K562 (cell line): Measurements from ENCODE around the gene NPTXR. TPM values are rescaled to one million over a fixed set of nuclear protein-coding genes. Genes with fewer than 3 reads are reported as not detected.

Experiments used
- ATAC-seq: fragments of 200-7000 bp; cut with Tn5 transposase; 3 replicates; pipeline ENCODE4 v1.9.1; 2020; ENCODE audit warnings: moderate library complexity
- BruUV-seq: library from RNA; stranded (reverse); fragments of 400-500 nt; replicated peaks from 2 replicates; lab custom pipeline; 2021; lab: Mats Ljungman, UMichigan
- CTCF ChIA-PET: fragments of 300-600 bp; formaldehyde crosslinking; extraction: SDS; loops from one replicate; lab custom pipeline; 2021; ENCODE audit warnings: low intra/inter-chr PET ratio; lab: Yijun Ruan, JAX
- POLR2A ChIA-PET: fragments of 300-600, 350-650 bp; sonication (Branson Sonifier 250); formaldehyde crosslinking; extraction: SDS; loops from one replicate; lab custom pipeline; 2021; ENCODE audit warnings: antibody characterized with exemption, inconsistent platforms; lab: Yijun Ruan, JAX
- DNase-seq, 4 experiments: peaks; one replicate each; pipeline versions ENCODE4 v3.0.0 to v3.0.0-alpha.2; 2011 to 2018; ENCODE audit warnings: low spot score in 3 of 4, mixed read lengths in 3 of 4; ENCODE audit errors: extremely low read depth in 1 of 4
- FAIRE-seq: peaks from 2 replicates; lab custom pipeline; 2011; peaks lifted over from hg19 to GRCh38; lab: Jason Lieb, UNC
- H2AFZ ChIP-seq: 2 replicates; pipeline ENCODE4 v1.6.0; 2011; ENCODE audit warnings: low read depth, low read length, control low read depth, inconsistent platforms
- H3K27ac ChIP-seq: fragments of 200-600 bp; 3 replicates; pipeline ENCODE4 v1.8.0; 2011; ENCODE audit warnings: low read depth, mild to moderate bottlenecking, control low read depth, inconsistent platforms, low read length, moderate library complexity, mixed read lengths; ENCODE audit errors: extremely low read depth
- H3K27me3 ChIP-seq, 2 experiments: fragments of 300-600 bp in 1 of 2; 2 replicates in 1 of 2; 3 replicates in 1 of 2; pipeline versions ENCODE4 v1.6.0 to v1.8.0; 2011; ENCODE audit warnings: inconsistent platforms in 2 of 2, low read length in 2 of 2, mild to moderate bottlenecking in 1 of 2, mixed read lengths in 1 of 2, moderate library complexity in 1 of 2; ENCODE audit not compliant: control insufficient read depth in 2 of 2, insufficient read depth in 2 of 2
- H3K36me3 ChIP-seq: fragments of 300-600 bp; 3 replicates; pipeline ENCODE4 v1.8.0; 2011; ENCODE audit warnings: mild to moderate bottlenecking, low read length, inconsistent platforms; ENCODE audit not compliant: control insufficient read depth, insufficient read depth
- H3K4me1 ChIP-seq, 2 experiments: fragments of 200-600 bp in 1 of 2; replicated peaks in 1 of 2; 2 replicates in 1 of 2; 3 replicates in 1 of 2; pipeline versions ENCODE4 v1.5.1 to v1.8.0; 2011; ENCODE audit warnings: inconsistent platforms in 2 of 2, low read length in 2 of 2, mild to moderate bottlenecking in 1 of 2, mixed read lengths in 1 of 2, moderate library complexity in 1 of 2; ENCODE audit not compliant: control insufficient read depth in 2 of 2, insufficient read depth in 2 of 2
- H3K4me2 ChIP-seq: 2 replicates; pipeline ENCODE4 v1.6.1; 2011; ENCODE audit warnings: low read length, control low read depth, inconsistent platforms, mixed read lengths; ENCODE audit not compliant: insufficient read depth
- H3K4me3 ChIP-seq: fragments of 200-600 bp; sonication (generic), shearing (Covaris generic); 2 replicates; pipeline ENCODE4 v1.5.1; 2016; ENCODE audit warnings: control low read depth, inconsistent platforms
- H3K79me2 ChIP-seq: fragments of 200-600 bp; 3 replicates; pipeline ENCODE4 v1.8.0; 2011; ENCODE audit warnings: low read length, inconsistent platforms; ENCODE audit not compliant: control insufficient read depth, insufficient read depth
- H3K9ac ChIP-seq, 2 experiments: 2 replicates each; pipeline versions ENCODE4 v1.6.0 to v1.6.1; 2011; ENCODE audit warnings: low read depth in 2 of 2, low read length in 2 of 2, control low read depth in 1 of 2, inconsistent platforms in 1 of 2, mild to moderate bottlenecking in 1 of 2, mixed read lengths in 1 of 2; ENCODE audit not compliant: insufficient read depth in 1 of 2
- H3K9me1 ChIP-seq: one replicate; pipeline ENCODE4 v1.6.0; 2011; ENCODE audit warnings: inconsistent platforms, mild to moderate bottlenecking, low read length, moderate library complexity; ENCODE audit not compliant: control insufficient read depth, insufficient read depth
- H3K9me3 ChIP-seq: replicated peaks from 2 replicates; pipeline ENCODE4 v1.5.1; 2011; ENCODE audit warnings: low read depth, low read length, inconsistent platforms; ENCODE audit not compliant: control insufficient read depth, insufficient read depth
- H4K20me1 ChIP-seq: replicated peaks from 2 replicates; pipeline ENCODE4 v1.6.1; 2011; ENCODE audit warnings: low read length, inconsistent platforms, mixed read lengths; ENCODE audit not compliant: control insufficient read depth, insufficient read depth
- BCOR ChIP-seq: fragments of 450-650 bp; IDR thresholded peaks from 2 replicates; pipeline ENCODE4 v1.6.1; 2016
- CBFA2T3 ChIP-seq: fragments of 450-650 bp; IDR thresholded peaks from 2 replicates; pipeline ENCODE4 v1.6.1; 2017
- GMEB1 ChIP-seq: fragments of 250-450 bp; sonication (Bioruptor Pico); IDR thresholded peaks from 2 replicates; pipeline ENCODE4 v1.4.0; 2020; ENCODE audit warnings: mild to moderate bottlenecking
- HMG20B ChIP-seq: fragments of 250-450 bp; sonication (Bioruptor Pico); IDR thresholded peaks from 2 replicates; pipeline ENCODE4 v1.5.0; 2021; ENCODE audit warnings: mild to moderate bottlenecking
- IRF2 ChIP-seq: sonication (generic); formaldehyde crosslinking; IDR thresholded peaks from 2 replicates; pipeline ENCODE4 v1.8.1; 2022; ENCODE audit warnings: mild to moderate bottlenecking, missing genetic modification reagents
- PKNOX1 ChIP-seq: fragments of 450-650 bp; IDR thresholded peaks from 2 replicates; pipeline ENCODE4 v1.6.1; 2016
- SMAD4 ChIP-seq: fragments of 250-450 bp; sonication (Bioruptor Pico); conservative IDR thresholded peaks from 2 replicates; pipeline ENCODE4 v1.8.0; 2021; ENCODE audit warnings: inconsistent platforms, mild to moderate bottlenecking, moderate library complexity
- SRSF1 ChIP-seq: fragments of 200-400 bp; formaldehyde crosslinking; IDR thresholded peaks from 2 replicates; pipeline ENCODE4 v1.6.1; 2017; ENCODE audit warnings: mild to moderate bottlenecking, low read depth, low read length, moderate library complexity
- TEAD4 ChIP-seq, 2 experiments: sonication (generic) in 1 of 2; formaldehyde crosslinking in 1 of 2; IDR thresholded peaks; 2 replicates each; pipeline versions ENCODE4 v1.6.1 to v1.8.0; 2012 to 2022; ENCODE audit warnings: borderline replicate concordance in 1 of 2, inconsistent platforms in 1 of 2, low read length in 1 of 2, mild to moderate bottlenecking in 1 of 2, missing genetic modification reagents in 1 of 2
- WGBS: fragments of 100-300 bp; shearing (Covaris generic); methylation state at CpG from one replicate; pipeline ENCODE4 v1.1.6; 2016; ENCODE audit warnings: low coverage, mixed read lengths; ENCODE audit not compliant: insufficient coverage; ENCODE audit errors: missing lambda C conversion rate; 5-methylcytosine and 5-hydroxymethylcytosine counted together
- in situ Hi-C: fragments of 300-500 bp; cut with MboI; formaldehyde crosslinking; loops from 4 replicates; pipeline ENCODE4 v1.15.0; 2018; ENCODE audit warnings: inconsistent platforms, mixed read lengths
- intact Hi-C: fragments of 100-400 bp; cut with micrococcal nuclease; formaldehyde crosslinking; loops from 2 replicates; pipeline ENCODE4 v1.14.2; 2022
- polyA plus RNA-seq, 8 experiments: library from polyadenylated mRNA; depleted of rRNA in 4 of 8; stranded (reverse) in 5 of 8; unstranded in 3 of 8; fragments of >200 nt; fragmentation: Nextera tagmentation in 2 of 8; fragmentation: Illumina TruSeq in 1 of 8; extraction: Ambion mirVana in 2 of 8; extraction: Trizol in 1 of 8; gene quantifications; 2 replicates each; pipeline versions ENCODE4 v1.2.1 to v1.2.3, GENCODE V29; 2011 to 2014; ENCODE audit warnings: inconsistent platforms in 1 of 8, missing spikeins in 1 of 8
- total RNA-seq, 7 experiments: library from RNA; depleted of rRNA in 6 of 7; stranded (reverse); fragments of >200 nt in 6 of 7; fragmentation: Illumina TruSeq in 2 of 7; extraction: Trizol in 2 of 7; gene quantifications; 2 replicates each; pipeline versions ENCODE4 v1.2.1 to v1.2.3, GENCODE V29; 2011 to 2021; ENCODE audit warnings: low replicate concordance in 1 of 7

Gene NPTXR
- total and polyA plus RNA-seq, 9 of the 15 experiments (the other 6 are each of a cell fraction or from before 2014, with no cell fraction given), result 0.01 to 3.1 (median 1.1) TPM

GRCh38 chr22:38879108-38879729 is 35.4 kb upstream of the NPTXR start:
- ATAC-seq, result no peak
- no peaks in the 10 kb centered on the region for H3K79me2 ChIP-seq
- in situ Hi-C loops, result no loop called here
- intact Hi-C loops, result loop anchor here (10.0 kb wide), 1 partner anchor 46 kb away; no protein-coding TSS in a partner anchor
- no peak for FAIRE-seq
- peaks cover 1% of the 10 kb centered on the region in 2 experiments; a peak in 1 of 5 replicates for H3K4me1 ChIP-seq
- TF ChIP-seq CBFA2T3 (no peak), SRSF1 (no peak), BCOR (no peak), HMG20B (no peak), SMAD4 (no peak), GMEB1 (CRISPR knock-in tag) (no peak), PKNOX1 (no peak), IRF2 (no peak), TEAD4 (IDR thresholded peaks at IDR 0.05; ENCODE audit: low read length) (no peak), TEAD4 (CRISPR knock-in tag; IDR thresholded peaks at IDR 0.05; ENCODE audit: borderline replicate concordance) (no peak)
- ChIA-PET POLR2A (no interaction called here), CTCF (no interaction called here)
- no peak overlapping the region for H3K9ac ChIP-seq
- H3K4me2 ChIP-seq, result no peak overlapping the region
- peaks cover 8 to 19% of the 10 kb centered on the region in 2 experiments; a peak in 4 of 5 replicates for H3K27me3 ChIP-seq
- H3K9me1 ChIP-seq, result no peaks in the 10 kb centered on the region
- H3K4me3 ChIP-seq, result no peak overlapping the region
- no peak overlapping the region for H3K27ac ChIP-seq
- WGBS, result 0% methylated on average over 5 of the region's 5 CpGs
- H3K9me3 ChIP-seq, result no peaks in the 10 kb centered on the region
- H2AFZ ChIP-seq, result no peak overlapping the region
- H3K36me3 ChIP-seq, result no peaks in the 10 kb centered on the region
- DNase-seq, result no peak
- no peaks in the 10 kb centered on the region for H4K20me1 ChIP-seq
- BruUV-seq, result no TSS peak
